DOHH2 (cell line): ENCODE measurements around the gene DDA1.

Experiments
- H3F3A ChIP-seq: fragments of 200-600 bp; sonication (generic), shearing (Covaris generic); 2 replicates; pipeline ENCODE4 v1.6.0; 2016; ENCODE audit warnings: antibody characterized with exemption, mild to moderate bottlenecking; ENCODE audit not compliant: control insufficient read depth, insufficient read depth
- H3K27ac ChIP-seq: fragments of 200-600 bp; sonication (generic); 2 replicates; pipeline ENCODE4 v1.5.1; 2014; ENCODE audit warnings: low read depth, mild to moderate bottlenecking, low read length, moderate library complexity
- H3K27me3 ChIP-seq: fragments of 200-600 bp; sonication (generic); 2 replicates; pipeline ENCODE4 v1.6.1; 2014; ENCODE audit warnings: mild to moderate bottlenecking, low read length, mixed read lengths; ENCODE audit not compliant: control insufficient read depth
- H3K36me3 ChIP-seq: fragments of 200-600 bp; sonication (generic); 2 replicates; pipeline ENCODE4 v1.6.1; 2014; ENCODE audit warnings: mild to moderate bottlenecking, low read length, moderate library complexity, mixed read lengths; ENCODE audit not compliant: control insufficient read depth
- H3K4me1 ChIP-seq: fragments of 200-600 bp; sonication (generic); 2 replicates; pipeline ENCODE4 v1.6.1; 2014; ENCODE audit warnings: mild to moderate bottlenecking, low read length, mixed read lengths; ENCODE audit not compliant: control insufficient read depth
- H3K4me2 ChIP-seq: fragments of 200-600 bp; sonication (generic); 2 replicates; pipeline ENCODE4 v1.6.0; 2014; ENCODE audit warnings: mild to moderate bottlenecking, low read length, moderate library complexity
- H3K4me3 ChIP-seq: fragments of 200-600 bp; sonication (generic); 2 replicates; pipeline ENCODE4 v1.5.1; 2014; ENCODE audit warnings: mild to moderate bottlenecking, low read length, mixed read lengths
- H3K79me2 ChIP-seq: fragments of 200-600 bp; sonication (generic); 2 replicates; pipeline ENCODE4 v1.6.1; 2014; ENCODE audit warnings: mild to moderate bottlenecking, low read length, mixed read lengths; ENCODE audit not compliant: control insufficient read depth
- H3K9me2 ChIP-seq: fragments of 200-600 bp; sonication (generic); replicated peaks from 2 replicates; pipeline ENCODE4 v1.6.1; 2014; ENCODE audit warnings: mild to moderate bottlenecking, low read length, mixed read lengths; ENCODE audit not compliant: control insufficient read depth
- H3K9me3 ChIP-seq: fragments of 200-600 bp; sonication (generic); 2 replicates; pipeline ENCODE4 v1.6.1; 2014; ENCODE audit warnings: antibody characterized with exemption, low read length, mixed read lengths; ENCODE audit not compliant: control insufficient read depth, insufficient read depth
- H4K20me1 ChIP-seq: fragments of 200-600 bp; sonication (generic); 2 replicates; pipeline ENCODE4 v1.6.0; 2014; ENCODE audit warnings: low read depth, mild to moderate bottlenecking, antibody characterized with exemption, low read length, moderate library complexity; ENCODE audit not compliant: control insufficient read depth, insufficient read depth
- CTCF ChIP-seq: fragments of 200-600 bp; sonication (generic); IDR thresholded peaks from one replicate; pipeline ENCODE4 v1.5.1; 2014; ENCODE audit warnings: antibody characterized with exemption, mild to moderate bottlenecking, low read depth, low read length; ENCODE audit not compliant: poor library complexity, severe bottlenecking
- EZH2phosphoT487 ChIP-seq: fragments of 200-600 bp; sonication (generic); IDR thresholded peaks from 2 replicates; pipeline ENCODE4 v1.6.1; 2017; ENCODE audit warnings: borderline replicate concordance, mild to moderate bottlenecking, antibody characterized with exemption, low read length, moderate library complexity, mixed read lengths

Gene DDA1

GRCh38 chr19:17340302-17340870 is 31.0 kb downstream of the DDA1 start:
- peaks cover 25% of the 10 kb centered on the region for H3K79me2 ChIP-seq
- peaks cover 44% of the 10 kb centered on the region for H3K36me3 ChIP-seq
- no peaks in the 10 kb centered on the region for H3K9me2 ChIP-seq
- H3F3A ChIP-seq = peaks cover 10% of the 10 kb centered on the region
- H4K20me1 ChIP-seq = no peaks in the 10 kb centered on the region; the same call in 1 of the 2 replicates
- no peak for TF ChIP-seq EZH2phosphoT487
- no peak for TF ChIP-seq CTCF
- H3K27me3 ChIP-seq = no peaks in the 10 kb centered on the region
- no peaks in the 10 kb centered on the region for H3K9me3 ChIP-seq
- H3K27ac ChIP-seq = no peak overlapping the region
- H3K4me3 ChIP-seq = no peak overlapping the region
- peaks cover 39% of the 10 kb centered on the region for H3K4me1 ChIP-seq
- H3K4me2 ChIP-seq = no peak overlapping the region

- Histone ChIP-seq H4K20me1 (no peaks in the 10 kb centered on the region; the same call in 1 of the 2 replicates), H3K4me1 (peaks cover 34% of the 10 kb centered on the region), H3K4me3 (no peak overlapping the region), H3K9me2 (no peaks in the 10 kb centered on the region), H3F3A (peaks cover 6% of the 10 kb centered on the region), H3K9me3 (no peaks in the 10 kb centered on the region), H3K79me2 (peaks cover 25% of the 10 kb centered on the region), H3K36me3 (peaks cover 44% of the 10 kb centered on the region), H3K4me2 (no peak overlapping the region), H3K27ac (no peak overlapping the region), H3K27me3 (no peaks in the 10 kb centered on the region)
- TF ChIP-seq CTCF (peak; percentile 13), EZH2phosphoT487 (no peak)
Measured at GRCh38 chr19:17340871-17341357, 31.6 kb downstream of the DDA1 start.

- H4K20me1 ChIP-seq = no peaks in the 10 kb centered on the region; the same call in 1 of the 2 replicates
- no peaks in the 10 kb centered on the region for H3K9me2 ChIP-seq
- TF ChIP-seq CTCF (no peak), EZH2phosphoT487 (no peak)
- peaks cover 6% of the 10 kb centered on the region for H3F3A ChIP-seq
- H3K36me3 ChIP-seq = peaks cover 44% of the 10 kb centered on the region
- peaks cover 35% of the 10 kb centered on the region for H3K4me1 ChIP-seq
- no peak overlapping the region for H3K4me3 ChIP-seq
- H3K9me3 ChIP-seq = no peaks in the 10 kb centered on the region
- H3K4me2 ChIP-seq = no peak overlapping the region
- H3K27me3 ChIP-seq = no peaks in the 10 kb centered on the region
- no peak overlapping the region for H3K27ac ChIP-seq
- H3K79me2 ChIP-seq = peaks cover 25% of the 10 kb centered on the region
Measured at GRCh38 chr19:17341386-17341785, 32.0 kb downstream of the DDA1 start.
